Prostate gland (tissue), 2 donors: ENCODE measurements around the gene SHBG. TPM values are rescaled to one million over a fixed set of nuclear protein-coding genes. Genes with fewer than 3 reads are reported as not detected.
A peak's percentile ranks its signal among the peaks of the same experiment; 100 is the strongest.

Source experiments
- DNase-seq: peaks from one replicate; pipeline ENCODE4 v3.0.0-alpha.2; 2019; ENCODE audit warnings: low spot score
- H3K27ac ChIP-seq, 2 donors: fragments of 200-600 bp; sonication (generic); 2 replicates each; pipeline ENCODE4 v1.5.1; 2017 to 2019
- H3K27me3 ChIP-seq: fragments of 200-600 bp; sonication (generic); replicated peaks from 2 replicates; pipeline ENCODE4 v1.5.1; 2019; ENCODE audit not compliant: insufficient read depth
- H3K36me3 ChIP-seq, 2 donors: fragments of 200-600 bp; sonication (generic); 1 replicate in 1 of 2; 2 replicates in 1 of 2; pipeline versions ENCODE4 v1.5.1 to v1.8.1; 2017 to 2019
- H3K4me1 ChIP-seq: fragments of 200-600 bp; sonication (generic); replicated peaks from 2 replicates; pipeline ENCODE4 v1.5.1; 2019
- H3K4me3 ChIP-seq, 2 donors: fragments of 200-600 bp; sonication (generic); 2 replicates each; pipeline ENCODE4 v1.5.1; 2017 to 2019
- H3K9me3 ChIP-seq: fragments of 200-600 bp; sonication (generic); 2 replicates; pipeline ENCODE4 v1.5.1; 2017
- POLR2A ChIP-seq: fragments of 450-650 bp; IDR thresholded peaks from one replicate; pipeline ENCODE4 v1.6.1; 2016; ENCODE audit warnings: antibody characterized with exemption, mild to moderate bottlenecking
- POLR2AphosphoS5 ChIP-seq: sonication (generic); formaldehyde crosslinking; IDR thresholded peaks from one replicate; pipeline ENCODE4 v1.6.1; 2017; ENCODE audit warnings: antibody characterized with exemption
- WGBS: methylation state at CpG from one replicate; pipeline ENCODE4 v1.1.5; 2018; 5-methylcytosine and 5-hydroxymethylcytosine counted together
- intact Hi-C: fragments of 100-400 bp; cut with DNase I; formaldehyde crosslinking; loops from one replicate; pipeline ENCODE4 v1.14.2; 2022
- total RNA-seq, 2 donors: library from RNA; depleted of rRNA; stranded (reverse); fragments of >200 nt; gene quantifications; one replicate each; pipeline ENCODE4 v1.1.0, GENCODE V29; 2016
- TF ChIP-seq, protein P1 (sequence below), 4 experiments: fragments of 200-600 bp in 2 of 4; fragments of 450-650 bp in 2 of 4; sonication (generic) in 2 of 4; IDR thresholded peaks; 1 replicate in 3 of 4; 2 replicates in 1 of 4; pipeline ENCODE4 v1.5.1; 2016 to 2019; ENCODE audit warnings: antibody characterized with exemption in 4 of 4, mild to moderate bottlenecking in 2 of 4, moderate library complexity in 2 of 4

SHBG gene
- total RNA-seq, 2 donors from 2014 or later: 2.1 TPM; not detected in 1

DNA sequence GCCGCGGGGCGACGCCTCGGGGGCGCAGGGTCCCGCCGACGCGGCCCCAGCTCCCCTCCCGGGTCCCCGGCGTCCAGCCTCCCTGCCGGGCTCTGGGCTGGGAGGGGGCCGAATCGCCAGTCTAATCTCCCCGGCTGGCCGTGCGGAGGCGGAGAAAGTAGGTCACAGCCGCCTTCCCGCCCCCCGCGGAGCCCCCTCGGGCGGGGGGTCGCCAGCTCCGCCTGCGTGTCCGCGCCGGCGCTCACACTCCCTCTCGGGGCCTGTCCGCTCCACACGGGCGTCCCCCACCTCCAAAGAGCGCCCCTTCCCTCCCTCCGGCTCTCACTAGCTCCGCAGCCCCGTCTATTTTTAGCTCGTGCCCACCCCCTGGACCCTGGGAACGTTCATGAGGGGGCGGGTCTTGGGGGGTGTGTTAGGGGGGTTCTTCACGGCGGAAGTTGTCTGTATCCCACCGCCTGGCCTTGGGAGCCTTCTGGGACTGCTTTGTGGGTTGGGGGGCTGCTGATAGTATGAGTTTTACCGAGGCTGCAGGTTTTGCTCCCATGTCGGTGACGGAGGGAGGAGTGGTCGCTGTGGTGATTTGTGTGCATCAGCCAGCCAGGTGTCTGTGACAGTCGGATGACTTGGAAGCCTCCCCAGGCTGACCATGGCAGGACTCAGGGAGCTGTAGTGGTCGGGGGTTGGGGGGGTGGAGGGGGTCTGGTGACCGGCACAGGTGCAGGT, 21.9 kb downstream of the SHBG start:
- 7% methylated on average over 26 of the region's 54 CpGs for WGBS
- Histone ChIP-seq H3K36me3 (no peaks in the 10 kb centered on the region), H3K4me1 (no peaks in the 10 kb centered on the region), H3K4me3 (peak overlapping the region; percentile 35 to 42), H3K27me3 (no peaks in the 10 kb centered on the region), H3K27ac (peak overlapping the region in 1 of 2 donors; percentile 13), H3K9me3 (no peaks in the 10 kb centered on the region)
- no peak for DNase-seq
- intact Hi-C loops: no loop called here
- TF ChIP-seq POLR2A (no peak), POLR2AphosphoS5 (no peak)
- TF ChIP-seq, protein P1, sequence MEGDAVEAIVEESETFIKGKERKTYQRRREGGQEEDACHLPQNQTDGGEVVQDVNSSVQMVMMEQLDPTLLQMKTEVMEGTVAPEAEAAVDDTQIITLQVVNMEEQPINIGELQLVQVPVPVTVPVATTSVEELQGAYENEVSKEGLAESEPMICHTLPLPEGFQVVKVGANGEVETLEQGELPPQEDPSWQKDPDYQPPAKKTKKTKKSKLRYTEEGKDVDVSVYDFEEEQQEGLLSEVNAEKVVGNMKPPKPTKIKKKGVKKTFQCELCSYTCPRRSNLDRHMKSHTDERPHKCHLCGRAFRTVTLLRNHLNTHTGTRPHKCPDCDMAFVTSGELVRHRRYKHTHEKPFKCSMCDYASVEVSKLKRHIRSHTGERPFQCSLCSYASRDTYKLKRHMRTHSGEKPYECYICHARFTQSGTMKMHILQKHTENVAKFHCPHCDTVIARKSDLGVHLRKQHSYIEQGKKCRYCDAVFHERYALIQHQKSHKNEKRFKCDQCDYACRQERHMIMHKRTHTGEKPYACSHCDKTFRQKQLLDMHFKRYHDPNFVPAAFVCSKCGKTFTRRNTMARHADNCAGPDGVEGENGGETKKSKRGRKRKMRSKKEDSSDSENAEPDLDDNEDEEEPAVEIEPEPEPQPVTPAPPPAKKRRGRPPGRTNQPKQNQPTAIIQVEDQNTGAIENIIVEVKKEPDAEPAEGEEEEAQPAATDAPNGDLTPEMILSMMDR (IDR thresholded peaks at IDR 0.05): no peak

DNA sequence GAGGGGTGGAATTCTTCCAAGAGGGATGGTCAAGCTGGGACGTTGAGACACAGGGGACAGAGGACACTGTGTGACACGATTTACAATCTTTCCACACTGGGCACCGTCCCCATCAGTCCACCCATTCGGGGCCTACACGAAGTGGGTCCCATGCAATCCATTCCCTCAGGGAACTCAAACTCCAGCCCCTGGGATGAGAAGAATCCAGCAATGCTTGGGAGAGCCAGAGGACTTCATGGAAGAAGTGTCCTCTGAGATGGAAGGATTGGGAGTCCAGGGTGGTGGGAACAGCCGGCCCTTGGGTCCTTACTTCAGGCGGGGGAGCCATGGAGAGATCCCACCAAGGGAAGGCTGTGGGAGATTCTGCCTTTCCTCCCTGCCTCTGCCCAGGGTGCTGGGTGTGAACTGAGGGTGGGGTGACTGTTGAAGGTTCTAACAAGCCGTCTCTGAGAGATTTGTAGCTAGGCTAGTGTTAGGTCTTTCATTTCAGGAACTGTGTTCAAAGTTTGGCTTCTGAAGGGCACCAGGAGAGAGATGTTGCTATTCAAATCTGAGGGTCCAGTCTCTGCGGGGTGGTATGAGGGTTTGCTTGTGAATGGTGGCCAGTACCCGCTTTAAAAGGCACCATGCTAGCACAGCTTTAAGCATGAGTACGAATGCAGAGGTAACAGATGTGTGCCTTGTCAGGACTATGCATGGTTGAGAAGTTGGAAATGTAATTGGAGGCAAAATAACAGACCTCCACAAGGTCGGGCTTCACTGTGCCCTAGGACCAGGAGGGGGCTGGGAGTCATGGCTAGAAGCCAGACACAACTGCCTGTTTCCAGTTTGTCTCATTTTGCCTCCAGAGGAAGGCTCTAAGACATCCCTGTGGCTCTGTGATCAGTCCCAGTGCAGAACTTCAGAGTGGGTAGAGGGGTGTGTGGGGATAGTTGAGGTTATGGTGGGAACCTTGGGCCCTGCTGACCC, 22.7 kb downstream of the SHBG start:
- H3K27ac ChIP-seq: no peak overlapping the region
- no peaks in the 10 kb centered on the region for H3K9me3 ChIP-seq
- H3K27me3 ChIP-seq: no peaks in the 10 kb centered on the region
- WGBS: 53% methylated on average over 12 of the region's 12 CpGs
- DNase-seq: no peak
- no peak overlapping the region for H3K4me3 ChIP-seq
- intact Hi-C loops: no loop called here
- no peak for TF ChIP-seq POLR2AphosphoS5
- TF ChIP-seq, protein P1 (IDR thresholded peaks at IDR 0.05): no peak
- no peak for TF ChIP-seq POLR2A
- H3K36me3 ChIP-seq: no peaks in the 10 kb centered on the region
- no peaks in the 10 kb centered on the region for H3K4me1 ChIP-seq

DNA sequence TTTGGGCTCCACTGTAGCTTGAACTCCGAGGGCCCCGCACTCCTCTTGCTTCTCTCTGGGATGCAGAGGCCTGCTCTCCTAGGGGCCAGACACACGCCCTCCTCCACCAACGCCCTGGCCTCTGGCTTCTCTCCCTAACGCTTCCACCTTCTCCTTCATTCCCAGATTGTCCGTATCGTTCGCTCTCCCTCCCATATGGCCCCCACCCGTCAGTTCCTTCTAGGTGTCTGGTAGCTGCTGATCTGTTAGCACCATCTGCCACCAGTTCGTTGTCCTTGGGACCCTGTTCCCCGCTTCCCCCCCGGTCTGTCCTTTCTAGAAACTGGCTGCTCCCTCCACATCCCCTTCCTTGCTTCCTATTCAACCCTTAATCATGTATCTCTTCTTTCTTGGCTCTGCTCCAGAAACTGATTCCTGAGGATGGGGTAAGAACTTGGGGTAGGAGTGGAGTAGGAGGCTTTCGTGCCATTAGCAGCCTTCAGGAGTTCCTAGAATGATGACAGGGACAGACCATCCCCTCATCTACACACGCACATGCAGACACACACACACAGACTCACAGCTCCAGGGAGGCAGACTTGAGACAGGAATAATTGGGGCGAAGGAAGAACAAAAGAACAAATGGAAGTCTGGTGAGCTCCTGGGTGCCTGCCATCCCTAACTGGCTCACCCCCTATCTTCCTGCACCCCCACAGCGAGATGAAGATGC, 25.1 kb downstream of the SHBG start:
- Histone ChIP-seq H3K9me3 (no peaks in the 10 kb centered on the region), H3K4me1 (no peaks in the 10 kb centered on the region), H3K27me3 (no peaks in the 10 kb centered on the region), H3K36me3 (no peaks in the 10 kb centered on the region), H3K4me3 (no peak overlapping the region), H3K27ac (no peak overlapping the region)
- no peak for DNase-seq
- 73% methylated on average over 16 of the region's 16 CpGs for WGBS
- no peak for TF ChIP-seq POLR2A
- TF ChIP-seq POLR2AphosphoS5: no peak
- TF ChIP-seq, protein P1 (IDR thresholded peaks at IDR 0.05): no peak
- intact Hi-C loops: no loop called here

DNA sequence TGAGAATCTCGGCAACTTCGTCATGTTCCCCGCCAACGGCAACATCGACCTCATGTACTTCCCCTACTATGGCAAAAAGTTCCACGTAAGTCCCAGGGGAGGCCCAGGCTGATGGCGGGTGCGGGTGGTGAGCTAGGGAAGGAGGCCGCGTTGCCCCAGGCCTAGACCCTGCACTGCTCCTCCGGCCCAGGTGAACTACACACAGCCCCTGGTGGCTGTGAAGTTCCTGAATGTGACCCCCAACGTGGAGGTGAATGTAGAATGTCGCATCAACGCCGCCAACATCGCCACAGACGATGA, 25.6 kb downstream of the SHBG start:
- H3K36me3 ChIP-seq: no peaks in the 10 kb centered on the region
- H3K9me3 ChIP-seq: no peaks in the 10 kb centered on the region
- no peaks in the 10 kb centered on the region for H3K27me3 ChIP-seq
- no peak for DNase-seq
- 94% methylated on average over 17 of the region's 17 CpGs for WGBS
- intact Hi-C loops: no loop called here
- H3K4me3 ChIP-seq: no peak overlapping the region
- TF ChIP-seq, protein P1 (IDR thresholded peaks at IDR 0.05): no peak
- TF ChIP-seq POLR2AphosphoS5: no peak
- TF ChIP-seq POLR2A: no peak
- no peak overlapping the region for H3K27ac ChIP-seq
- no peaks in the 10 kb centered on the region for H3K4me1 ChIP-seq
